NT2/D1 (cell line): Measurements from ENCODE around the gene PLA2G2F.

Experiments
- SUZ12 ChIP-seq: IDR thresholded peaks from 2 replicates; pipeline ENCODE4 v1.6.1; 2011; ENCODE audit not compliant: insufficient read length, insufficient read depth; ENCODE audit errors: extremely low read depth
- YY1 ChIP-seq: IDR thresholded peaks from 2 replicates; pipeline ENCODE4 v1.6.1; 2011; ENCODE audit not compliant: insufficient read length, insufficient read depth
- ZNF274 ChIP-seq: IDR thresholded peaks from 2 replicates; pipeline ENCODE4 v1.6.1; 2011; ENCODE audit warnings: mild to moderate bottlenecking, low read depth, low read length

DNA sequence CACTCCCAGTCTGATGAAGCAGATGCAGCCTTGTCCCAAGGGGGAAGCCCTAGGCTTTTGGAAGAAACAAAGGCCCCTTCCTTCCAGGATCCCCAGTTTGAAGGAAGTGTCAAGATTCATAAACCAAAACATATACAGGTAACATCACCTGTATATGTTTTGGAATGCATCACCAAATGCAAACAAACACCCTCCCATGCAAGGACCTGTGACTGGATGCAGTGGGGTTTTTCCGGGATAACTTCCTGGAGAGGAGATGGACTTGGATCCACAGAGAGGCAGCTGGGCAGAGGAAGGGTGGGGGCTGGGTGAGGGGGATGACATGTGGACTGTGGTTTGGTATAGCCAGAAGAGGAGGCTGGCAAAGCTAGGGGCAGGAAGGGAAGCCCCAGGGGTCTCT is 1.5 kb upstream of the PLA2G2F start:
- TF ChIP-seq ZNF274 (no peak), SUZ12 (no peak), YY1 (no peak)
